ENCODE data around the gene TYMS.
"Not testable (repeated sequence)": the region's sequence is repeated elsewhere in the genome, so short reads cannot be mapped to it uniquely, and the experiment has no call there.

Gene TYMS

DNA sequence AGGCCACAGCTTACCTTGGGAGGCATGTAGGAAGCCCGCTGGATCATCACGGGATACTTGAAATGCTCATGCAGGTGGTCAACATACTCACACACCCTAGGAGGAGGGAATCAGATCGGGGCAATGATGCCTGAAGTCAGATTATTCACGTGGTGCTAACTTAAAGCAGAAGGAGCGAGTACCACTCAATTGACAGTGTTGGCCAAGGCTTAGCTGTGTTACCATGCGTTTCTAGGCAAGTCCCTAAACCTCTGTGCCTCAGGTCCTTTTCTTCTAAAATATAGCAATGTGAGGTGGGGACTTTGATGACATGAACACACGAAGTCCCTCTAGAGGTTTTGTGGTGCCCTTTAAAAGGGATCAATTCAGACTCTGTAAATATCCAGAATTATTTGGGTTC lies 17.9 kb downstream of the TYMS start:
- H3K27ac ChIP-seq: no peak overlapping the region
- no peak for DNase-seq (ENCODE audit: low read depth, low spot score)

- no peak for DNase-seq (ENCODE audit: low read depth, low spot score)
- H3K27ac ChIP-seq: no peak overlapping the region
Measured at GRCh38 chr18:676069-676468, 18.6 kb downstream of the TYMS start.

DNA sequence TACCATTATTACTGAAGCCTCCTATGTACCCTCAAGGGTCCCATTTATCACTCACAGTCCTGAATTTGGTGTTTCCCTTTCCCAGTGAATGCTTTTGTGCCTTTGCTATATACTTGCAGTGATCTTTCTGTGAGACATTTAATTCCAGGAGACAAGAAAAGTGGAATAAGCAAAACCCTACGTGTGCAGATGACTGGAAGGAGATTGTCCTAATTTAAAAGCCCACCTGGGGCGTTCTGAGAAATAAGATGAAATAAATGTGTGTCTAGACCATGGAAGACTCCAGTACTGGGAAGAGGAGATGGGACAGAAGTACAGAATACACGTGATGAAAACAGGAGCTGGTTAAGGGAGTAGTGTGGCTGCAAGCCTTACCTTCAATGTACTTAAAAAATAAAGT lies 19.3 kb downstream of the TYMS start:
- no peak overlapping the region for H3K27ac ChIP-seq
- no peak for DNase-seq (ENCODE audit: low read depth, low spot score)

DNA sequence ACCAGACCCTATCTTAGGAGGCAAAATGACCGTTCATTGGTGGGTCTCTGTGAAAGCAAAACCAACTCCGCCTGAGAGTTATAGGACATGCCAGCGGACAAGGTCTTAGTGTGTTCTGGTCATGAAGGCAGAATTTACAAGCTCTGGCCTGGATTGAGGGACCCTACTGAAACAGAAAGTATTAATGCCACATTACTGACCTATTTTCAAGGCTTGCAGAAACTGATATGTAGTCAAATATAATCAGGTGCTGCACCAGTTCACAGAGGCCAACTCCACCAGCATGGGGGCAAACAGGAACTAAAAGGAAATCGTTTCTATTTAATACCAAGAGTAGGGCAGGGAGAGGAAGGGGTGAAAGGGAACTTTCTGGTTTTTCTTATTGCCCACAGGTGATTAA lies 19.7 kb downstream of the TYMS start:
- no peak for DNase-seq (ENCODE audit: low read depth, low spot score)
- H3K27ac ChIP-seq: no peak overlapping the region

DNA sequence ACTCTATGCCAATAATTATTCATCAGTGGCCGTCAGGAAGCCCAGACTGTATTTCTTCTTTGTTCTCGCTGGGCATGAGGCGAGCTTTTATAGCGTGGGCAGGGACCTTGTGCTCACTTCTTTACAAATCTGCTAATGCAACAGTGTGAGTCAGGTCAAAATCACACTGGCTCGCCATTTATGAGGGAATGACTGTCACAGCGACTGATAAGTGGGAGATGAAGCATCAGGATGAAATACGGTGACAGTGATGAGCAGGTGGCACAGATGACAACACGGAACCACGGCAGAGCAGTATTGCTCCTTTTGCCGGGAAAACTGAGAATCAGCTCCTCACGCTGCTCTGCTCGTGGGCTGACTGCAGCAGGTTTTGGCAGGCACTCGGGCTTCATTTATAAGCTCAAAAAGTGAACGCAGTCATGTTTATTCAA lies 20.5 kb downstream of the TYMS start:
- H3K27ac ChIP-seq: no peak overlapping the region
- no peak for DNase-seq (ENCODE audit: low read depth, low spot score)

- H3K27ac ChIP-seq: no peak overlapping the region
Measured at GRCh38 chr18:678482-679182, 21.2 kb downstream of the TYMS start.

GRCh38 chr18:679516-679915 lies 22.1 kb downstream of the TYMS start:
- no peak for DNase-seq (ENCODE audit: low read depth, low spot score)
- H3K27ac ChIP-seq: no peak overlapping the region

More at GRCh38 chr18:678482-679182, 21.2 kb downstream of the TYMS start:
- no peak for DNase-seq (ENCODE audit: low read depth, low spot score)

DNA sequence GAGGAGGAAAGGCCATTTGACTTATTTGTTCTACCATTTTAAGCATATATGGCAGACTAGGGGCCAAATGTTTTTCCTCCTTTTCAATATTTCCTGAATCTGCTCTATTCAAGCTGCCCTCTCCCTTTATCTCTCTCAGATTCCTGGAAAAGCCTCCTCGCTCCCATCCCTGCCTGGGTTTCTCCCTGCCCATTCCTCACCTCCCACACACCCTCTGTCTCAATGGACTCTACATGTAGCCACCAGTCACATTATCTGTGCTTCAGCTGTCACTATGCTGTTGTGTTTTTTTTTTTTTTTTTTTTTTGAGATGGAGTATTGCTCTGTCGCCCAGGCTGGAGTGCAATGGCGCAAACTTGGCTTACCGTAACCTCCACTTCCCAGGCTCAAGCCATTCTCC lies 22.9 kb downstream of the TYMS start:
- no peak overlapping the region for H3K27ac ChIP-seq
- DNase-seq (ENCODE audit: low read depth, low spot score): no peak

DNA sequence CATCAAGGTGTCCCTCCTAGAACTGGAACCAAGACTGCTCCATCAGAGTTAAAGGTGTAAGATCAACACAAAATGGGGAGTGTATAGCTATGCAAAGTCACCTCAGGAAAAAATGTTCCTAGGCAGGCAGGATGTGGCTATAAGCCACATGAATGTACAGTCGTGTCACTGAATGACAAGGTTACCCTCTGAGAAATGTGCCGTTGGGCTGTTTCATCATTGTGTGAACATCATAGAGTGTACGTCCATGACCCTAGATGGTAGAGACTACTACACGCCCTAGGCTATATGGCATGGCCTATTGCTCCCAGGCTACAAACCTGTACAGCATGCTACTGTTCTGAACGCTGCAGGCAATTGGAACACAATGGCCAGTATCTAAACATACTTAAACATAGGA lies 24.5 kb downstream of the TYMS start:
- H3K27ac ChIP-seq: no peak overlapping the region
- no peak for DNase-seq (ENCODE audit: low read depth, low spot score)

- H3K27ac ChIP-seq; DNase-seq (ENCODE audit: low read depth, low spot score): not testable (repeated sequence)
Measured at GRCh38 chr18:682416-682815, 25.0 kb downstream of the TYMS start.

DNA sequence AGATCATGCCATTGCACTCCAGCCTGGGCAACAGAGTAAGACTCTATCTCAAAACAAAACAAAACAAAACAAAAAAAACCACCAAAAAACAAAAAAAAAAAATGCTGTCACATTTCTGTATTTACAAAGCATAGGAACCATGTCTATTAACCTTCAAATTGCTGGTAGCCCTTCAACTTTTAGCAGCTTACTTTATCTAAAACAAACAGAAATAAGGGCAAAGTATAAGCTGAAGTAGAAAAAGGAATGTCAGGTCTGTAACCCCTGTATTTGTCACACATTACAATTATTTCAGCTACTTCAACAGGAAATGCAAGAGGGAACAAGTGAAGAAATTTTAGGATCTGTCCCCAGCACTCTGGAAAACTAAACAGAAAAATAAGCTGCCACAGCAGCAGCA lies 25.4 kb downstream of the TYMS start:
- no peak for DNase-seq (ENCODE audit: low read depth, low spot score)
- no peak overlapping the region for H3K27ac ChIP-seq

DNA sequence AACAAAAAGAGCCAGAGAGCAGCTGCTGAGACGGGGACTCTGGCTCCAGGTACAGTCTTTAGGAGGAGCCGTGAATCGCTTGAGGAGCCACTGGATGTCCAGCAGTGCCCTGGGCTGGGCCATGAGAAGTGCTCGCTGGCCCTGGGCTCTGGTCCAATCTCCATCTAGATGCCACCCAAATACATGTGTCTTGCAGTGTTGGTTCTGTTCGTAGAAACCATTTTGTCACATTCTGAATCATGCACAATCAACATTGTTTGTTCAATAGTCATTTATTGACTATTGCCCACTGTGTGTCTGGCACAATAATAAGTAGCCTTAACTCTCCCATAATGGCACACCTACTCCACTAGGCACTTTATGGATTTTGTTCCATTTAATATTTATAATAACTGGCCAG lies 26.1 kb downstream of the TYMS start:
- no peak overlapping the region for H3K27ac ChIP-seq
- DNase-seq (ENCODE audit: low read depth, low spot score): no peak

DNA sequence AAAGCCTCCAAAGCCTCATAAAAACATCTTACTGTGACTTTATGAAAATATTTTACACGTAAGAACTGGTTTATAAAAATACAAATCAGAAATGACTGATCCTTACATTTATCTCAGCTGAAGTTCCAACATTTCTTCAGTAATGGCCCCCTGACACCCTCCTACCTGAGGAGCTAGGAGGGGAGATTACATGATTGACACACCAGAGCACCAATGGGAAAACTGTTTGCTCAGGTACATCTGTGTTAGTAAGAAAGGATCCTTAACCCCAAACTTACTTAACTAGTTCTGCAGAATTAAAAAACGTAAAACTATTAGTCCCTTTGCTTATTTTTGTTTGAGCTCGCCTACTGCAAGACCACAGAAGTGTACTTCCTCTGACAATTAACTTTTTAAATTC lies 28.0 kb downstream of the TYMS start:
- H3K27ac ChIP-seq: no peak overlapping the region
- DNase-seq (ENCODE audit: low read depth, low spot score): no peak

- DNase-seq (ENCODE audit: low read depth, low spot score): no peak
- H3K27ac ChIP-seq: no peak overlapping the region
Measured at GRCh38 chr18:686339-687111, 29.1 kb downstream of the TYMS start.

DNA sequence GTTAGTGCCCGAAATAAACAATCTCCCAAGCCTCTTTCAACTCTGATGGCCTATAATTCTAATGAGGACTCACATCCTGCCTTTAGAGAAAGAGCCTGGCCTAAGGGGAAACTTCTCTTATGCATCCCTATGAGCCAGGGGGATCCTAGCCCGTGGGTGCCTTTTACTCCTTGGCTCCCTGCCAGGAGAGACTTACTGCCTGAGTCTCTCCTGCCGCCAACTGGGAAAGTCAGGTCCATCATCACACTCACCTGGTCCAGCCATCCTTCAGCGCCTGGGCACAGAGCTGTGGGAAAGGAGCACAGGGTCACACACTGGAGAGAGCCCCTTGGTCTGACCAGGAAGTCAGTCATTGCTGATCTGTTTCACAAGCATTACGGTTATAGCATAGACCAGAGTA lies 30.9 kb downstream of the TYMS start:
- no peak overlapping the region for H3K27ac ChIP-seq
- no peak for DNase-seq (ENCODE audit: low read depth, low spot score)

- no peak overlapping the region for H3K27ac ChIP-seq
- DNase-seq (ENCODE audit: low read depth, low spot score): no peak
Measured at GRCh38 chr18:692824-693223, 35.4 kb downstream of the TYMS start.

GRCh38 chr18:693466-694187 lies 36.2 kb downstream of the TYMS start:
- no peak for DNase-seq (ENCODE audit: low read depth, low spot score)
- H3K27ac ChIP-seq: no peak overlapping the region

DNA sequence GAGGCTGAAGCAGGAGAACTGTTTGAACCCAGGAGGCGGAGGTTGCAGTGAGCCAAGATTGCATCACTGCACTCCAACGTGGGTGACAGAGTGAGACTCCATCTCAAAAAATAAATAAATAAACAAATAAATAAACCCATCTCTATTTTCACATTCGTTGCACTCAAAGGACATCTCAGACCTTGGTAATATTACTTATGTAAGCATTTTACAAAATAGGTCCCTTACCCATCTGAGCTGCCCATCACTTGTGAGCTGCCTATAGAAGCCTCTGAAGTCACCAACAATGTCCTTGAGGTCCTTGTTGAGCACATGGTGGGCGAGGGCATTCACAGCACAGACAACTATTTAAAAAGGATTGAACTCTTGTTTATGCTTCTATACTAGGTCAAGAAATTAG lies 39.6 kb downstream of the TYMS start:
- H3K27ac ChIP-seq: no peak overlapping the region
- no peak for DNase-seq (ENCODE audit: low read depth, low spot score)

DNA sequence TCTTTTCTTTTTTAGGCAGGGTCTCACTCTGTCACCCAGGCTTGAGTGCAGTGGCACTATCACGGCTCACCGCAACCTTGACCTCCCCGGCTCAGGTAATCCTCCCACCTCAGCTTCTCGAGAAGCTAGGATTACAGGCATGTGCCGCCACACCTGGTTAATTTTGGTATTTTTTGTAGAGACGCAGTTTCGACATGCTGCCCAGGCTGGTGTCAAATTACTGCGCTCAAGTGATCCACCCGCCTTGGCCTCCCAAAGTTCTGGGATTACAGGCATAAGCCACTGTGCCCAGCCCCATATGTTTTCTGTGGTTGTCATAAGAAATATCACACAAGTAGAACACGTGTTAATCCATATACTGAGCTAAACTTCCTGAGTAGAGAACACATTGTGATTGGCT lies 40.3 kb downstream of the TYMS start:
- DNase-seq (ENCODE audit: low read depth, low spot score): no peak
- H3K27ac ChIP-seq: no peak overlapping the region

- H3K27ac ChIP-seq: peak overlapping the region; percentile 82
- peak; percentile 44 for DNase-seq (ENCODE audit: low read depth, low spot score)
Measured at GRCh38 chr18:703213-703967, 45.9 kb downstream of the TYMS start.

DNA sequence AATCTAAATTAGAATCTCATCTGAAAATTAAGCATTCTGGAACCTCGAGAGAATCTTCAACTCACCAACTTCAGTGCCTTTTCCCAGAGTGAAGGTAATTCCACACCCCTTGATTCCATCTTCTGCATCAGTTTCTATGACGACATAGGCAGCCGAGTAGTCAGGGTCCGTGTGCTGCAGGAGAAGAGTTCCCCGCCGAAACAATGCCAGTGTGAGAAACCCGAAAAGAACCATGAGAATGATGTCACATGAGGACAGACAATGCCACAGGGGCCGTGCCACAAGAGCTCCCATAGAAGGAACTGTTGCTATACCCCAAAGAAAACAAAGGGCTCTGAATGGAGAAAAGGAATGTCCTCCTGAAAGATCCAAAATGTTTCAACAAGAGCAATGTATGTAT lies 49.0 kb downstream of the TYMS start:
- DNase-seq (ENCODE audit: low read depth, low spot score): no peak

More for the DNA sequence above, 49.0 kb downstream of the TYMS start:
- no peak overlapping the region for H3K27ac ChIP-seq

Data from epithelial cell of prostate (primary cell).